ENCODE measurements around the gene TIMD4.
"Not testable (repeated sequence)": the region's sequence is repeated elsewhere in the genome, so short reads cannot be mapped to it uniquely, and the experiment has no call there.

TIMD4 gene

DNA sequence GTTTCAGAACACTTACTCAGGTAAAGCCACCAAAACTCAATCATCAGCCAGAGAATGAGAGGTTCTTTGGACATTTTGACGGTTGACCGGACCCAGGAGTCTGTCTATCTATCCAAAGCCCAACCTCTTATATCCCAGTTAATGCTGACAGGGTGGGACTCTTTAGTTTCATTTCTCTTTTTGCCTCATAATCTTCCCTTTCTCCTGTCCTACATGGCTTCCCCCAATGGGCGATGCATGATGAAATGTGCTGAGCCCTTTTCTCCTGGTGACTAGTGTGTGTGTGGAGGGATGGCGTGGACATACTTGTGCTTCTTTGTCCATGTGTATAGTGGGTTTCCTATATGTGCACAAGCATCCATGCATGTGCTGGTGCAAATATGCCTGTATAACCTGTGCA lies at the start of gene TIMD4:
Gene TIMD4 (minus strand): TSS at position 102 of the 400 bp plus-strand sequence. CDS start 28 bp downstream, at position 74.
- no peak for DNase-seq (ENCODE audit: low read depth in 2 of 2)

DNA sequence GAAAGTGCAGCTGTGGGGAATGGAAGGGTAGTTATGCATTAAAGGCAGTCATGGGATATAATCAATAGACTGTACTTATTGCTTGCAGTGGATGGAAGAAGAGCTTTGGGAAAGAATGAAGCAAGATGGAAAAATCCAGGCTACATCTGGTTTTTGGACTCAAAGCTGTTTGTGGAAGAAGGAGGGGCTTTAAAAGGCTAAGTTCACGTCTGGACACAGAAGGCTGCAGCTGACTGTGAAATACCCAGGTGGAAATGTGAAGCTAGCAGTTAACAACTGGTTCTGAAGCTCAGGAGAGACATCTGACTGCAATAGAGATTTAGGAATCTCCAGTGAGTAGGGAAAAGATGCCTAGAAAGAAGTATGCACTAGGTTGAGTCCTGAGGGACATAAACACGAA lies 43.2 kb upstream of the TIMD4 start:
- no peak for DNase-seq (ENCODE audit: low read depth in 2 of 2)

DNA sequence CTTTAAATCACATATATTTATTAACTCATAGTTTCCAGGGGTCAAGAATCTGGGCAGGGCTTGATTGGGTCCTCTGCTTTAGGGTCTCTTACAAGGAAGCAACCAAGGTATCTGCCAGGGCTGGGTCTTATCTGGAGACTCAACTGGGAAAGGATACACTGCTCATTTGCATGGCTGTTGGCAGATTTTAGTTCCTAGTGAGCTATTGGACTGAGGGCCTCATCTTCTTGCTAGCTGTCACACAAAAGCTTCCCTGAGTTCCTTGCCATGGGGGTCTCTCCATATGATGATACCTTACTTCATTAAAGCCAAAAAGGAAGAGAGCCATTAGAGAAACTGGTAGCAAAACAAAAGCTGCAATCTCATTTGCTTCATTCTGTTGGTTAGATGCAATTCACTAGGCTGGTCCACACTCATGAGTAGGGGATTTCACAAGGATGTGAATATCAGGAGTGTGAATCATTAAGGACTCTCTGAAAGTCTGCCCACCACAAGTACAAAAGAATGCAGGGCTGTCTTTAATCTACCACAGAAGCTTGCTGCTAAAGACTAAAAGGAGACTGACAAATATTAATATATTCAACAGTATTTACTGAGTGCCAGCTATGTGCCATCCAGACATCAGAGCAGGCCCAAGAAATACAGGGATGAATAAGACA lies 42.0 kb upstream of the TIMD4 start:
- peak in 1 of 2 experiments; percentile 2 for DNase-seq (ENCODE audit: low read depth in 2 of 2)

GRCh38 chr5:156991714-156992113 lies 28.7 kb upstream of the TIMD4 start:
- no peak for DNase-seq (ENCODE audit: low read depth in 2 of 2)

GRCh38 chr5:156984064-156984463 lies 21.0 kb upstream of the TIMD4 start:
- no peak for DNase-seq (ENCODE audit: low read depth in 2 of 2)

GRCh38 chr5:156981481-156981880 lies 18.5 kb upstream of the TIMD4 start:
- no peak for DNase-seq (ENCODE audit: low read depth in 2 of 2)

DNA sequence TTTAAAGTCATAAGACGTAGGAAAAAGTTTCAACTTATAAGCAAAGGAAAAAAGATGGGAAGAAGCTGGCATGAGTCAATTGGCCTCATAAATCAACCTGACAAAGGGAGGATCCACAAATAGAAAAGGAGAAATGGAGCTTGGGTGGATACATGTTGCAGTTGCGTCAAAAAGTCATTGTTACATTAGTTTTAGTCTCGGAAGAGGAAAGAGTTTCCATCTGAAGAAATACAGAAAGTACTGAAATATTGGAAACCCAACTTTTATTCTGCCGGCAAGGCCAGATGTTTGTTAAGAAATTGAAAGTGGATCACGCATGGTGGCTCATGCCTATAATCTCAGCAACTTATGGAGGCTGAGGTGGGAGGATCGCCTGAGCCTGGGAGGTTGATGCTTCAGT lies 11.3 kb upstream of the TIMD4 start:
- no peak for DNase-seq (ENCODE audit: low read depth in 2 of 2)

DNA sequence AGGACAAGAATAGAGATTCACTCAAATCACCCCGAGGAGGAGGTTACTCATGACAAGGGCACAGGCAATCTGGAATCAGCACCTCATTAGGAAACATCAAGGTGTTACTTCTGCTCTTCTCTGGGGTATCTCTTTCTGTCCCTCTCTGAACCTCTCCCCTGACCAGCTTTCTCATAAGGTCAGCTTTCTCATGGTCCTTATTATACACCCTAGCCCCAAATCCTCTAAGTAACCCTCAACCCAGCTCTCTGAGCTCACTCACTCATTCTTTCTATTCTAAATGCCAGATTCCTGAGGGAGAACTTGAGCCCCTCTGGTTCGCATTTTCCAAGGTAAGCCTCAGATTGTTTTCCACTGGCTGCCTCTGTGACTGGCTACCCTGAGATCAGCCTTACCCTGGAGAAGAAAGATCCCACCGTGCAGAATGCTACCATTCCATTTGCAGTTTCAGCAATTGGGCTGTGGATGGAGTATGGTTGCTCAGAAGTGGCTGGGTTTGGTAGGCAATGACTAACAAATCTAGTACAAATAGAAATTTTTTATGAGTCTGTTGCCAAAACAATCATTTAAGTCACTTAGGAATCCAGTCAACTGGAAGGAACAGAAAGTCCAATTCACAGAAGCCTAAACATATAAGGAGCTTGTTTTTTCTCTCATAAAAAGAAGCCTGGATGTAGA lies 9.0 kb upstream of the TIMD4 start:
- no peak for DNase-seq (ENCODE audit: low read depth in 2 of 2)

GRCh38 chr5:156971415-156971814 lies 8.4 kb upstream of the TIMD4 start:
- no peak for DNase-seq (ENCODE audit: low read depth in 2 of 2)

DNA sequence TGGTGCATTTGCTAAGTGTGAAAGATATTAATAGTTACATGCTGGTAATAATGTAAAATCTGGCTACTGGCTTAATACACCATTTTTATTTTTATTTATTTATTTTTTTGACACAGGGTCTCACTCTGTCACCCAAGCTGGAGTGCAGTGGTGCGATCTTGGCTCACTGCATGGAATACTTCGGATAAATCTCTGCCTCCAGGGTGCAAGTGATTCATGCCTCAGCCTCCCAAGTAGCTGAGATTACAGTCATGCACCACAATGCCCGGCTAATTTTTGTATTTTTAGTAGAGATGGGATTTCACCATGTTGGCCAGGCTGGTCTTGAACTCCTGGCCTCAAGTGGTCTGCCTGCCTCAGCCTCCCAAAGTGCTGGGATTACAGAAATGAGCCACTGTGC lies 4.4 kb upstream of the TIMD4 start:
- not testable (repeated sequence) for DNase-seq (ENCODE audit: low read depth in 2 of 2)

- no peak for DNase-seq (ENCODE audit: low read depth in 2 of 2)
Observed at GRCh38 chr5:156956321-156956720, 6.7 kb downstream of the TIMD4 start.

GRCh38 chr5:156951359-156951758 lies 11.7 kb downstream of the TIMD4 start:
- DNase-seq (ENCODE audit: low read depth in 2 of 2), result no peak

DNA sequence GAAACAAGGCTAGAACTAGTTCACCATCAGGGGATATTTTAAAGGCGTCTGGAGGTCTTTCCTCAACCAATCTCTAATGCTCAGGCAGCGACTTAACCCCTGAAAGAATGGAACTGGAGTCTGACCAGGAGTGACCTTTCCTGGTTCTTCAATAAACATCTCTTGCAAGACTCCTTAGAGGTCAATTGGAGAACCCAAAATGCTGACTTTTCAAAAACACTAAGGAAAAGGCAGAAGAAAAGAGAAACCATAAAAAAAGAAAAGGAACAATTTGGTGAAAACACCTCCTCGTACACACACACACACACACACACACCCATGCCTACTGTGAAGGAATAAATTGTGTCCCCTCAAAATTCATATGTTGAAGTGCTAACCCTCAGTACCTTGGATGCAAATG lies 12.3 kb downstream of the TIMD4 start:
- DNase-seq (ENCODE audit: low read depth in 2 of 2), result no peak

GRCh38 chr5:156949424-156949823 lies 13.6 kb downstream of the TIMD4 start:
- DNase-seq (ENCODE audit: low read depth in 2 of 2), result no peak

DNA sequence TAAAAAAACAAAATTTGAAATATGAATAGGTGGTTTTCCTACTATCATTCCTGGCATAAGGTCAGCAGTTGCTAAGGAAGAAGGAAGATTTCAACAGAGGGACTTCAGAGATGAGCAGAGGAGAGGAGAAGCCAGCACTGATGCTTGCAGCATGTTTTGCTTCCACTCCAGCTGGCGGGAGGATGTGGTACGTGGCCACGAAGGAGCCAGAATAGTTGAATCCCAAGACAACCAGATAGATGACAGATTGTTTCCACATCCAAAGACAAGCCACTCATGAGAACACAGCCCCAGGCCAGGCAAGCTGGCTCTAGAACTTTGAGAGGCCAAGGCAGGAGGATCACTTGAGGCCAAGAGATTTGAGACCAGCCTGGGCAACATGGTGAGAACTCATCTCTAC lies 15.1 kb downstream of the TIMD4 start:
- DNase-seq (ENCODE audit: low read depth in 2 of 2), result no peak

GRCh38 chr5:156942064-156942463 lies 21.0 kb downstream of the TIMD4 start:
- DNase-seq (ENCODE audit: low read depth in 2 of 2), result no peak

GRCh38 chr5:156940462-156940861 lies 22.6 kb downstream of the TIMD4 start:
- DNase-seq (ENCODE audit: low read depth in 2 of 2), result not testable (repeated sequence)

DNA sequence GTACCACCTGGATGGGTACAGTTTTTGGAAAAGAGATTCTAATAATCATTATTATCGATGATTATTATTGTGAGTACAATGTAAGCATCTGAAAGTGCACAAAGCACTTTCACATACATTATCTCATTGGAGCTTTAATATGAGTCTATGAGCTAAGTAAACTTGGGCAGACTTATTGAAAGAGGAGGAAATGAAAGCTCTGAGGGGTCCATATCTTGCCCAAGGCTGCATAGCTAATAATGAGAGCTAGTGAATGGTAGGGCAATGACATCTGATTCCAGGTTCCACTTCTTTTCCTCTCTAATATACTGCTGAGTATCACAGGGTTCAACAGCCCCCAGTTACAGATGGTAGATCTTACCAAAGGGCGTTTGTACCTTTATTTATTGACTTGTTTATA lies 26.1 kb downstream of the TIMD4 start:
- DNase-seq (ENCODE audit: low read depth in 2 of 2), result no peak

DNA sequence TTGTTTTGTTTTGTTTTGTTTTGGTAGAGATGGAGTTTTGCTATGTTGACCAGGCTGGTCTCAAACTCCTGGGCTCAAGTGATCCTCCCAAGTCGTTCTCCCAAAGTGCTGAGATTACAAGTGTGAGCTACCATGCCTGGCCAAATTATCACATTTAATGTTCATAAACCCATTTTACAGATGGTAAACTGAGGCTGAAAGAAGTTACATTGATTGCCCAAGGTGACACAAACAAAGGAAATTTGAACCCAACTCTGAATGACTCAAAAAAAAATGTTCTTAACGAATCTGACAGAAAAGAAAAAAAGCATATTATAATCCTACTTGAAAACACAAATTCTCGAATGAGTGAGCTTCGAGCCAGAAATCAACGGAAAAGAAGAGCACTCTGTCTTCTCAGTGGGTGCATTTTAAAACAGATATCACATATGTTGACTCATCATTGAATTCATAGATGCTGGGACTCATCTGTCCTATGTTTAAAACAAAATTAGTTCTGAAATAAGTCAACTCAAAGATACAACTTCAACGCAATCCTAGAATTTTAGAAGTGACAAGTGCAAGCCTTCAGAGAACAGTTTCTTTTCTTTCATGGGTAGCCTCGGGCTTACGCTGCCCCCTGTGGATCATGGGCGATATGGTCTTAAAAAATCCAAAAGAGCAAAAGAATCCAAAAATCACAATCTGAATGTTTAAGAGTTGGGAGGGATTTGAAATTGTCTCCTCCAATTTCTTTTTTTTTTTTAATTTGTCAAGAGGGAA lies 28.4 kb downstream of the TIMD4 start:
- no peak for DNase-seq (ENCODE audit: low read depth in 2 of 2)

DNA sequence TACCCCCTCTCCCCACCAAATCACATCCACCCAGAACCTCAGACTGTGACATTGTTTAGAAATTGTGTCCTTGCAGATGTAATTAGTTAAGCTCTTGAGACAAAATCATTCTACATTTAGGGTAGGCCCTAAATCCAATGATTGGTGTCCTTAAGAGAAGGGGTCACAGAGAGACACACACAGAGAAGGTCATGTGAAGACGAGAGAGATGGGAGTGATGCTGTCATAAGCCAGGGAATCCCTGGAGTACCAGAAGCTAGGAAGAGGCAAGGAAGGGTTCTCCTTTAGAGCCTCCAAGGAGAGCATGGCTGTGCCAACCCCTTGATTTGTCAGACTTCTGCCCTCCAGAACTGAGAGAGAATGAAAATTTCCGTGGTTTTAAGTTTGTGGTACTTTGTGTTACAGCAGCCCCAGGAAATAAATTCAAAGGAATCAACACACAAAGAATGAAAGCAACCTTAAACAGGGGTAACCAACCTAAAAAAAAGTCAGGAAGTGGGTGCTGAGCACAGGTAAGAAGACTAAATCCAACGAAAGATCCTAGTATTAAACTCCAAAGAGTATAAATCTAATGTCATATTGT lies 33.6 kb downstream of the TIMD4 start:
- no peak for DNase-seq (ENCODE audit: low read depth in 2 of 2)

- no peak for DNase-seq (ENCODE audit: low read depth in 2 of 2)
Observed at GRCh38 chr5:156927545-156927944, 35.5 kb downstream of the TIMD4 start.

DNA sequence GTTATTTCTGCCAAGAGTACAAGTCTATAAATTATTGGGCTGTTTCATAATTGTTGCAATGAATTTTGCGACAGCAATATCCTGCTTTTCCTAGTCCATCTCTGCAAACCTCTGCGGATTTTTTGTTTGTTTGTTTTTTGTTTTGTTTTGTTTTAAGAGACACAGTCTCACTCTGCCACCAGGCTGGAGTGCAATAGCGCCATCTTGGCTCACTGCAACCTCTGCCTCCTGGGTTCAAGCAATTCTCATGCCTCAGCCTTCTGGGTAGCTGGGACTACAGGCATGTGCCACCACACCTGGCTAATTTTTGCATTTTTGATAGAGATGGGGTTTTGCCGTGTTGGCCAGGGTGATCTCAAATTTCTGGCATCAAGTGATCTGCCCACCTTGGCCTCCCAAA lies 37.3 kb downstream of the TIMD4 start:
- not testable (repeated sequence) for DNase-seq (ENCODE audit: low read depth in 2 of 2)

Measured in fibroblast of skin of left biceps (primary cell).